CD14-positive monocyte (primary cell): ENCODE measurements around the gene PRRC2C. TPM values are rescaled to one million over a fixed set of nuclear protein-coding genes. Genes with fewer than 3 reads are reported as not detected.
"Not testable (repeated sequence)": the region's sequence is repeated elsewhere in the genome, so short reads cannot be mapped to it uniquely, and the experiment has no call there.

Experiments used
- DNase-seq, 3 donors: peaks; one replicate each; pipeline ENCODE4 v3.0.0-alpha.2; 2011 to 2022
- H2AFZ ChIP-seq: 2 replicates; pipeline ENCODE4 v1.6.0; 2012; ENCODE audit warnings: mild to moderate bottlenecking, low read depth, low read length, inconsistent platforms; ENCODE audit not compliant: insufficient read depth, poor library complexity, severe bottlenecking
- H3K27ac ChIP-seq, 2 donors: 1 replicate in 1 of 2; 2 replicates in 1 of 2; pipeline ENCODE4 v1.5.1; 2012 to 2013; ENCODE audit warnings: low read length in 2 of 2, control low read depth in 1 of 2, inconsistent platforms in 1 of 2, low read depth in 1 of 2, mild to moderate bottlenecking in 1 of 2
- H3K27me3 ChIP-seq, 2 donors: one replicate each; pipeline versions ENCODE4 v1.6.0 to v1.6.1; 2011 to 2013; ENCODE audit warnings: low read length in 2 of 2; ENCODE audit not compliant: control insufficient read depth in 2 of 2, insufficient read depth in 2 of 2
- H3K36me3 ChIP-seq, 2 donors: replicated peaks in 1 of 2; 1 replicate in 1 of 2; 2 replicates in 1 of 2; pipeline versions ENCODE4 v1.5.1 to v1.6.1; 2012 to 2013; ENCODE audit warnings: low read length in 2 of 2, control low read depth in 1 of 2, inconsistent platforms in 1 of 2, mild to moderate bottlenecking in 1 of 2; ENCODE audit not compliant: insufficient read depth in 2 of 2, control insufficient read depth in 1 of 2
- H3K4me1 ChIP-seq, 2 donors: 1 replicate in 1 of 2; 2 replicates in 1 of 2; pipeline versions ENCODE4 v1.5.1 to v1.6.1; 2012 to 2013; ENCODE audit warnings: low read length in 2 of 2, control low read depth in 1 of 2, inconsistent platforms in 1 of 2, mild to moderate bottlenecking in 1 of 2, moderate library complexity in 1 of 2; ENCODE audit not compliant: insufficient read depth in 2 of 2, control insufficient read depth in 1 of 2
- H3K4me2 ChIP-seq: replicated peaks from 2 replicates; pipeline ENCODE3; 2012; ENCODE audit warnings: low read length, moderate library complexity, mild to moderate bottlenecking; ENCODE audit not compliant: poor library complexity, severe bottlenecking; ENCODE audit errors: extremely low read depth
- H3K4me3 ChIP-seq, 3 experiments: fragments of 200-600 bp in 1 of 3; sonication (generic) in 1 of 3; replicated peaks in 1 of 3; 1 replicate in 2 of 3; 2 replicates in 1 of 3; pipeline ENCODE4 v1.5.1; 2011 to 2013; ENCODE audit warnings: low read length in 3 of 3, mild to moderate bottlenecking in 3 of 3, control low read depth in 2 of 3, low read depth in 2 of 3, inconsistent platforms in 1 of 3, moderate library complexity in 1 of 3
- H3K79me2 ChIP-seq: 2 replicates; pipeline ENCODE4 v1.6.0; 2012; ENCODE audit warnings: mild to moderate bottlenecking, control low read depth, inconsistent platforms, low read length, moderate library complexity; ENCODE audit not compliant: insufficient read depth
- H3K9ac ChIP-seq: 2 replicates; pipeline ENCODE4 v1.6.0; 2017; ENCODE audit warnings: low read length, mild to moderate bottlenecking; ENCODE audit not compliant: insufficient read depth, poor library complexity, severe bottlenecking
- H3K9me3 ChIP-seq, 2 donors: replicated peaks in 1 of 2; 1 replicate in 1 of 2; 2 replicates in 1 of 2; pipeline versions ENCODE4 v1.5.1 to v1.6.1; 2012 to 2013; ENCODE audit warnings: low read length in 2 of 2, control low read depth in 1 of 2; ENCODE audit not compliant: control insufficient read depth in 1 of 2, insufficient read depth in 1 of 2
- H4K20me1 ChIP-seq: 2 replicates; pipeline ENCODE4 v1.6.0; 2012; ENCODE audit warnings: mild to moderate bottlenecking, low read length, control low read depth, moderate library complexity; ENCODE audit not compliant: insufficient read depth
- H3K27ac Mint-ChIP-seq, 7 donors: one replicate each; pipeline ENCODE4 v1.8.0; 2020; ENCODE audit warnings: mild to moderate bottlenecking in 7 of 7, mixed read lengths in 7 of 7, moderate library complexity in 6 of 7, inconsistent platforms in 2 of 7
- H3K27me3 Mint-ChIP-seq, 3 donors: one replicate each; pipeline ENCODE4 v1.8.0; 2021 to 2022; ENCODE audit warnings: low read depth in 3 of 3, mild to moderate bottlenecking in 3 of 3, mixed read lengths in 3 of 3, moderate library complexity in 3 of 3, inconsistent platforms in 1 of 3
- H3K36me3 Mint-ChIP-seq, 2 donors: one replicate each; pipeline ENCODE4 v1.8.0; 2020; ENCODE audit warnings: mixed read lengths in 2 of 2, inconsistent platforms in 1 of 2, mild to moderate bottlenecking in 1 of 2
- H3K4me1 Mint-ChIP-seq: one replicate; pipeline ENCODE4 v1.8.0; 2020; ENCODE audit warnings: mild to moderate bottlenecking, mixed read lengths
- H3K4me3 Mint-ChIP-seq, 2 donors: one replicate each; pipeline ENCODE4 v1.8.0; 2020; ENCODE audit warnings: mild to moderate bottlenecking in 2 of 2, mixed read lengths in 2 of 2, moderate library complexity in 1 of 2
- H3K9me3 Mint-ChIP-seq, 7 donors: one replicate each; pipeline ENCODE4 v1.8.0; 2020 to 2022; ENCODE audit warnings: mixed read lengths in 7 of 7, mild to moderate bottlenecking in 6 of 7, moderate library complexity in 6 of 7, inconsistent platforms in 2 of 7
- CTCF ChIP-seq: fragments of 200-600 bp; IDR thresholded peaks from one replicate; pipeline ENCODE4 v1.8.0; 2022; ENCODE audit warnings: antibody characterized with exemption, mild to moderate bottlenecking
- WGBS: methylation state at CpG from one replicate; pipeline ENCODE4 v1.1.5; 2013; ENCODE audit warnings: missing lambda C conversion rate; ENCODE audit not compliant: insufficient coverage; 5-methylcytosine and 5-hydroxymethylcytosine counted together
- intact Hi-C, 2 donors: fragments of 100-400 bp; cut with micrococcal nuclease; formaldehyde crosslinking; loops; one replicate each; pipeline versions ENCODE4 v1.15.0 to v1.15.1; 2023
- polyA plus RNA-seq, 3 donors: library from polyadenylated mRNA; depleted of rRNA in 1 of 3; unstranded in 2 of 3; stranded (reverse) in 1 of 3; fragments of 300-500 nt in 2 of 3; fragments of >200 nt in 1 of 3; fragmentation: Illumina TruSeq in 2 of 3; gene quantifications; 1 replicate in 2 of 3; 2 replicates in 1 of 3; pipeline ENCODE4 v1.2.3, GENCODE V29; 2012 to 2021

The PRRC2C gene
- polyA plus RNA-seq, 3 donors: 13.8 to 69.1 (median 15.6) TPM

- intact Hi-C loops: no loop called here
- no peak overlapping the region for H3K9ac ChIP-seq
- H3K4me2 ChIP-seq: no peak overlapping the region
- H3K9me3 ChIP-seq: peaks cover 0 to 5% of the 10 kb centered on the region in 2 donors
- Mint-ChIP-seq H3K27me3 (no peaks in the 10 kb centered on the region), H3K36me3 (no peaks in the 10 kb centered on the region), H3K4me1 (peaks cover 11% of the 10 kb centered on the region), H3K4me3 (no peak overlapping the region), H3K27ac (no peak overlapping the region), H3K9me3 (peaks cover 0 to 17% (median 2%) of the 10 kb centered on the region in 7 donors)
- H3K4me3 ChIP-seq: no peak overlapping the region
- no peak overlapping the region for H3K27ac ChIP-seq
- DNase-seq: no peak
- H3K36me3 ChIP-seq: no peaks in the 10 kb centered on the region
- peaks cover 0 to 6% of the 10 kb centered on the region in 2 donors for H3K4me1 ChIP-seq
- TF ChIP-seq CTCF: no peak
- H3K79me2 ChIP-seq: no peaks in the 10 kb centered on the region
- no CpG with 5 or more reads among the region's 2 CpGs for WGBS
- no peaks in the 10 kb centered on the region for H4K20me1 ChIP-seq
- no peak overlapping the region for H2AFZ ChIP-seq
- H3K27me3 ChIP-seq: no peaks in the 10 kb centered on the region
Observed at GRCh38 chr1:171611306-171611705, 126.0 kb downstream of the PRRC2C start.

- Mint-ChIP-seq H3K27ac (no peak overlapping the region), H3K36me3 (no peaks in the 10 kb centered on the region), H3K9me3 (peaks cover 0 to 10% (median 2%) of the 10 kb centered on the region in 7 donors), H3K27me3 (no peaks in the 10 kb centered on the region), H3K4me3 (no peak overlapping the region), H3K4me1 (peaks cover 8% of the 10 kb centered on the region)
- H3K9me3 ChIP-seq: peaks cover 0 to 5% of the 10 kb centered on the region in 2 donors
- 86% methylated on average over 1 of the region's 1 CpG for WGBS
- TF ChIP-seq CTCF: no peak
- no peak overlapping the region for H3K4me3 ChIP-seq
- no peak overlapping the region for H2AFZ ChIP-seq
- no peak overlapping the region for H3K9ac ChIP-seq
- H4K20me1 ChIP-seq: no peaks in the 10 kb centered on the region
- H3K4me2 ChIP-seq: no peak overlapping the region
- intact Hi-C loops: no loop called here
- H3K79me2 ChIP-seq: no peaks in the 10 kb centered on the region
- DNase-seq: no peak
- no peaks in the 10 kb centered on the region for H3K27me3 ChIP-seq
- H3K36me3 ChIP-seq: no peaks in the 10 kb centered on the region
- peaks cover 0 to 6% of the 10 kb centered on the region in 2 donors for H3K4me1 ChIP-seq
- no peak overlapping the region for H3K27ac ChIP-seq
Observed at GRCh38 chr1:171613282-171613681, 128.0 kb downstream of the PRRC2C start.

- H2AFZ ChIP-seq, H3K9ac ChIP-seq, H3K4me2 ChIP-seq, H3K27ac Mint-ChIP-seq, H3K9me3 Mint-ChIP-seq, H3K4me1 Mint-ChIP-seq, H3K36me3 ChIP-seq, H3K9me3 ChIP-seq, H4K20me1 ChIP-seq, H3K27me3 Mint-ChIP-seq, H3K79me2 ChIP-seq, H3K36me3 Mint-ChIP-seq, H3K27me3 ChIP-seq, H3K4me3 ChIP-seq, H3K27ac ChIP-seq, intact Hi-C loops, H3K4me1 ChIP-seq, DNase-seq, H3K4me3 Mint-ChIP-seq: not testable (repeated sequence)
- WGBS: 87% methylated on average over 3 of the region's 14 CpGs
Observed at GRCh38 chr1:171615122-171615906, 130.0 kb downstream of the PRRC2C start.
